ENCODE measurements around the gene DIP2C.
"Not testable (repeated sequence)": the region's sequence is repeated elsewhere in the genome, so short reads cannot be mapped to it uniquely, and the experiment has no call there.

The DIP2C gene

GRCh38 chr10:372566-372965, 316.9 kb downstream of the DIP2C start:
- no peak overlapping the region for H3K4me3 ChIP-seq (ENCODE audit: low read depth, low read length)
- no peak for DNase-seq (ENCODE audit: low read depth)
- TF ChIP-seq, protein P1, sequence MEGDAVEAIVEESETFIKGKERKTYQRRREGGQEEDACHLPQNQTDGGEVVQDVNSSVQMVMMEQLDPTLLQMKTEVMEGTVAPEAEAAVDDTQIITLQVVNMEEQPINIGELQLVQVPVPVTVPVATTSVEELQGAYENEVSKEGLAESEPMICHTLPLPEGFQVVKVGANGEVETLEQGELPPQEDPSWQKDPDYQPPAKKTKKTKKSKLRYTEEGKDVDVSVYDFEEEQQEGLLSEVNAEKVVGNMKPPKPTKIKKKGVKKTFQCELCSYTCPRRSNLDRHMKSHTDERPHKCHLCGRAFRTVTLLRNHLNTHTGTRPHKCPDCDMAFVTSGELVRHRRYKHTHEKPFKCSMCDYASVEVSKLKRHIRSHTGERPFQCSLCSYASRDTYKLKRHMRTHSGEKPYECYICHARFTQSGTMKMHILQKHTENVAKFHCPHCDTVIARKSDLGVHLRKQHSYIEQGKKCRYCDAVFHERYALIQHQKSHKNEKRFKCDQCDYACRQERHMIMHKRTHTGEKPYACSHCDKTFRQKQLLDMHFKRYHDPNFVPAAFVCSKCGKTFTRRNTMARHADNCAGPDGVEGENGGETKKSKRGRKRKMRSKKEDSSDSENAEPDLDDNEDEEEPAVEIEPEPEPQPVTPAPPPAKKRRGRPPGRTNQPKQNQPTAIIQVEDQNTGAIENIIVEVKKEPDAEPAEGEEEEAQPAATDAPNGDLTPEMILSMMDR (IDR thresholded peaks at IDR 0.05; ENCODE audit: control insufficient read depth, extremely low read depth, insufficient read depth) = no peak

- DNase-seq (ENCODE audit: low read depth) = no peak
These were observed 318.0 kb downstream of the DIP2C start for GRCh38 chr10:371515-371914.

DNA sequence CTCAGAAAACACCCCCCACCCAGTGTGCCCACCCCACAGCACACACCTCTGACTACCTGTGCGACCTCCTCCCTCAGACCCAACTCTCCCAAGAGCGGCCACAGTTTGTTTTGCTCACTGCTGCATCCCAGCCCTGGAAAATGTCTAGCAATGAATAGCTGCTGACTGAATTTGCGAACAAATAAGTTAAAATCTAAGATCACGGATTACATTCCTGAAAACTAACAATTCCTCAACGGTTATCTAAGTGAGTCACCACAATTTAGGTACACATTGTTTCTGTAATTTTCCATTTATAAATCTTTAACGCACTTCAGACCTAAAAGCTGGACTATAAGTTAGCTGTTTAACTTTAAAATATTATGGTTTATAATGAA, 319.0 kb downstream of the DIP2C start:
- TF ChIP-seq, protein P1 (IDR thresholded peaks at IDR 0.05; ENCODE audit: control insufficient read depth, extremely low read depth, insufficient read depth) = no peak
- H3K4me3 ChIP-seq (ENCODE audit: low read depth, low read length) = no peak overlapping the region
- no peak for DNase-seq (ENCODE audit: low read depth)

More at GRCh38 chr10:371515-371914, 318.0 kb downstream of the DIP2C start:
- TF ChIP-seq, protein P1 (IDR thresholded peaks at IDR 0.05; ENCODE audit: control insufficient read depth, extremely low read depth, insufficient read depth) = no peak
- no peak overlapping the region for H3K4me3 ChIP-seq (ENCODE audit: low read depth, low read length)

DNA sequence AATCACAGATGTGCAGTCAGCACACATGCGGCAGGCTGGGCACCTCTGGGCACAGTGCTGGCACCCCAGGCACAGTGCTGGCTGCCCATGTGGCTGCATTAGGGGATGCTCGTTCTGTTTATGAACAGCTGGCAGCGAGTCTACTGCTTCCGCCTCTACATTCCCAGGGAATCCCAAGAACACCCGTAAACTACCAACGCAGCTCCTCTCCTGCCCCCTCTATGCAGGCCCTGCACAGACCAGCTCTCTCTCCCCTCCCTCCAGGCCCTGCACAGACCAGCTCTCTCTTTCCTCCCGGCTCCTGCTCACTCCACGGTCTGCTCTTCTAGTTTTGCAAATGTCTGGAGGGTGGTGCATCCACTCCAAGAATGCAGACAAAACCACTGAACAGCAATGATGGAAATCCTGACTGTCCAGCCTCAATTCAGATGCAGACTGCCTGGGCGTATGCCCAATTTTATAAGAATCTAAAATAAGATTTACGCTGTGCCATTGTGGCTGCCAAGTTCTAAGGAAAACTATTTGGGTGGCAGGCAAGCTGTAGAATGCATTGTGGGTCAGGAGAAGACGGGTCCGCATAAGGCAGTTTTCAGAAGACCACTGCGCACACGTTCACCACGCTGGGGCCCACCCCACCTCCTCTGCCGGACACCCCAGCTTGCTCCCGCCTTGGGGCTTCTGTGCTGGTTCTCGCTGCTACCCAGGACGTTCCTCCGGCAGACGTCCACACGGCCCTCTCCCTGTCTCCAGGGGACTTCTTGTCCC, 319.6 kb downstream of the DIP2C start:
- H3K4me3 ChIP-seq (ENCODE audit: low read depth, low read length) = no peak overlapping the region
- TF ChIP-seq, protein P1 (IDR thresholded peaks at IDR 0.05; ENCODE audit: control insufficient read depth, extremely low read depth, insufficient read depth) = no peak
- no peak for DNase-seq (ENCODE audit: low read depth)

- no peak for DNase-seq (ENCODE audit: low read depth)
- TF ChIP-seq, protein P1 (IDR thresholded peaks at IDR 0.05; ENCODE audit: control insufficient read depth, extremely low read depth, insufficient read depth) = no peak
- H3K4me3 ChIP-seq (ENCODE audit: low read depth, low read length) = no peak overlapping the region
These were observed 320.2 kb downstream of the DIP2C start for GRCh38 chr10:369221-369683.

DNA sequence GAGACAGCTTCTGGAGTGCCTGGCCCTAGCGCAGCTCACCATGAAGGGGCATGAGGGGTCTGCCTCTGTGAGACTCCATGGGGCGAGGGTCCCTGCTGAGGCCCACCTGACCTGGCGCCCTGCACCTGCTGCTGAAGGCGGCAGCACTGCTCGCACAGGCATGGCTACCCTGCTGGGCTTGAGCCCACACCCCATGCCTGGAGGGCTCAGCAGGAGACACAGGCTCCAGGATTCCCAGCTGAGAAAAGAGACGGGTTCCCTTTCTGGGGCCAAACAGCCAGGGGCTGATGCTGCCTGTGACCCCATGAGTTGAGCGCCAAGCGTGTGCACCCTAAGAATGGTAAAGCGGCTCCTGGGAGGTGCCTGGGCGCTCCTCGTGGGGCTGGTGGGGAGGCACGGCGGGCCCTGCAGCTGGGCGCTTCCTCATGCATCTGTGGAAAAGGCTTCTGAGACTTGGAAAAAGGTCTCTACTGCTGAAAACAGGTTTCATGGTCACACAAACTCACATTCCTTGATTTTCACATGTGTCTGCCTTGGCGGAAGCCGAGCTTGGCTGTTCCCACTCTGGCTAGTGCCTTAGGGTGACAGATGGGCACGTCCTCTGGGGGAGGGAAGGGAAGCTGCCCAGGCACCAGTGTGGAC, 320.8 kb downstream of the DIP2C start:
- DNase-seq (ENCODE audit: low read depth) = no peak
- TF ChIP-seq, protein P1 (IDR thresholded peaks at IDR 0.05; ENCODE audit: control insufficient read depth, extremely low read depth, insufficient read depth) = no peak
- H3K4me3 ChIP-seq (ENCODE audit: low read depth, low read length) = no peak overlapping the region

DNA sequence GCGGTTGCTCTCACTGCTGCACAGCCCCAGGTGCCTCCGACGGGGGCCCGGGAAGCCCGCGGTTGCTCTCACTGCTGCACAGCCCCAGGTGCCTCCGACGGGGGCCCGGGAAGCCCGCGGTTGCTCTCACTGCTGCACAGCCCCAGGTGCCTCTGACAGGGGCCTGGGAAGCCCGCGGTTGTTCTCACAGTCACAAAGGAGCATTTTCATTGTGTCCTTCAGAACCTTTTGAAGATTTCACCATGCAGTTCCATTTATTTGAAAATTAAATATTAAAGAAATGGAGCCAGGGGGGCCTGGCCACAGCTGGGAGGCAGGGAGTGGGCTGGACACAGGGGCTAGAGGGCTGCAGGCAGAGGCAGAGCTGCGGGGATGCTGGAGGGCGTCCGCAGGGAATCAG, 321.4 kb downstream of the DIP2C start:
- DNase-seq (ENCODE audit: low read depth); H3K4me3 ChIP-seq (ENCODE audit: low read depth, low read length): not testable (repeated sequence)
